ENCODE measurements around the gene RASL10A. TPM values are rescaled to one million over a fixed set of nuclear protein-coding genes. Genes with fewer than 3 reads are reported as not detected.

Gene RASL10A
- total RNA-seq, 1 donor from 2014 or later, result 0.33 TPM

GRCh38 chr22:29270475-29271271 lies 44.8 kb downstream of the RASL10A start:
- peak overlapping the region; percentile 76 for H3K4me3 ChIP-seq (ENCODE audit: low read depth, low read length)
- no peaks in the 10 kb centered on the region for H3K27me3 ChIP-seq (ENCODE audit: control insufficient read depth, insufficient read depth, low read length)
- TF ChIP-seq CTCF (IDR thresholded peaks at IDR 0.05; ENCODE audit: insufficient read depth, low read length, poor library complexity, severe bottlenecking), result no peak
- DNase-seq (ENCODE audit: low read depth), result no peak
- H3K36me3 ChIP-seq (ENCODE audit: control insufficient read depth, insufficient read depth, low read length), result no peaks in the 10 kb centered on the region

- TF ChIP-seq CTCF (IDR thresholded peaks at IDR 0.05; ENCODE audit: insufficient read depth, low read length, poor library complexity, severe bottlenecking), result no peak
- Histone ChIP-seq H3K36me3 (ENCODE audit: control insufficient read depth, insufficient read depth, low read length) (no peaks in the 10 kb centered on the region), H3K27me3 (ENCODE audit: control insufficient read depth, insufficient read depth, low read length) (no peaks in the 10 kb centered on the region), H3K4me3 (ENCODE audit: low read depth, low read length) (peak overlapping the region; percentile 76)
- DNase-seq (ENCODE audit: low read depth), result no peak
Observed at GRCh38 chr22:29269731-29270474, 45.6 kb downstream of the RASL10A start.

- Histone ChIP-seq H3K36me3 (ENCODE audit: control insufficient read depth, insufficient read depth, low read length) (no peaks in the 10 kb centered on the region), H3K27me3 (ENCODE audit: control insufficient read depth, insufficient read depth, low read length) (no peaks in the 10 kb centered on the region), H3K4me3 (ENCODE audit: low read depth, low read length) (peak overlapping the region; percentile 76)
- no peak for DNase-seq (ENCODE audit: low read depth)
- TF ChIP-seq CTCF (IDR thresholded peaks at IDR 0.05; ENCODE audit: insufficient read depth, low read length, poor library complexity, severe bottlenecking), result no peak
Observed at GRCh38 chr22:29269230-29269604, 46.3 kb downstream of the RASL10A start.

GRCh38 chr22:29268511-29269229 lies 46.8 kb downstream of the RASL10A start:
- DNase-seq (ENCODE audit: low read depth), result no peak
- no peaks in the 10 kb centered on the region for H3K27me3 ChIP-seq (ENCODE audit: control insufficient read depth, insufficient read depth, low read length)
- peak overlapping the region; percentile 76 for H3K4me3 ChIP-seq (ENCODE audit: low read depth, low read length)
- no peaks in the 10 kb centered on the region for H3K36me3 ChIP-seq (ENCODE audit: control insufficient read depth, insufficient read depth, low read length)
- no peak for TF ChIP-seq CTCF (IDR thresholded peaks at IDR 0.05; ENCODE audit: insufficient read depth, low read length, poor library complexity, severe bottlenecking)

DNA sequence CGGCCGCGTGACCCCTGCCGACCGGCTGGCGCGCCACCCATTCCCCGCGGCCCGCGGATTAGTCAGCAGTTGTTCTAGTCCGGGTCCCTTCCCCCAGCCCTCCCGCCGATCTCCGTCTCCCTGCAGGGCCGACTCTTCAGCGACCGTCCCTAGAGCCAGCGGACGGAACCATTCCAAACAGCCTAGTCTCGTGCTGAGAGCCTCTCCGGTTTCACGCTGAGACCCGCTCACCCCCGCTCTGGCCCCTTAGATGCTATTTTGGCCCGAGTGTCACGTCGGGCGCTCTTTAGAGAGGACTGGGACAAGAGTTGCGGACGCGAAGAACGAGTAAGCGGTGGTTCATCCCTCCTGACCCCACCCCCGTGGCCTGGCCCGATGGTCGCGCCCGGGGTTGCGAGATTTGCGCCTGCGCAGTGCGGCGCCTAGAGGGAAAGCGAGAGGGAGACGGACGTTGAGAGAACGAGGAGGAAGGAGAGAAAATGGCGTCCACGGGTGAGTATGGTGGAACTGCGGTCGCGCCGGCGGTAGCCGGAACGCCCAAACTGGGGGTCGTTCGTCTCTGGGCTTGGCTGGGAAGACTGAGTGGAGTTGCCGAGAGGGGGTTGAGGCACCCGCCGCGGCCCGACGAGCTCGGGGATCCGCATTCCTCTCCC lies 47.5 kb downstream of the RASL10A start, which contains the start of the genes EWSR1 and RHBDD3:
Gene EWSR1, plus strand, starts transcription at position 411 of the 653 bp plus-strand sequence. Its CDS starts 69 bp downstream, at position 480.
Gene RHBDD3, minus strand, starts transcription at position 124 of the 653 bp plus-strand sequence. CDS start 2,355 bp downstream, outside the sequence.
- TF ChIP-seq CTCF (IDR thresholded peaks at IDR 0.05; ENCODE audit: insufficient read depth, low read length, poor library complexity, severe bottlenecking), result no peak
- Histone ChIP-seq H3K36me3 (ENCODE audit: control insufficient read depth, insufficient read depth, low read length) (no peaks in the 10 kb centered on the region), H3K27me3 (ENCODE audit: control insufficient read depth, insufficient read depth, low read length) (no peaks in the 10 kb centered on the region), H3K4me3 (ENCODE audit: low read depth, low read length) (peak within 1 kb of the TSS; percentile 76)
- peak; percentile 57 for DNase-seq (ENCODE audit: low read depth)
